ENCODE measurements around the gene LCA5L. TPM values are rescaled to one million over a fixed set of nuclear protein-coding genes. Genes with fewer than 3 reads are reported as not detected.

LCA5L gene
- total RNA-seq, 1 experiment from 2014 or later: 0.46 TPM

DNA sequence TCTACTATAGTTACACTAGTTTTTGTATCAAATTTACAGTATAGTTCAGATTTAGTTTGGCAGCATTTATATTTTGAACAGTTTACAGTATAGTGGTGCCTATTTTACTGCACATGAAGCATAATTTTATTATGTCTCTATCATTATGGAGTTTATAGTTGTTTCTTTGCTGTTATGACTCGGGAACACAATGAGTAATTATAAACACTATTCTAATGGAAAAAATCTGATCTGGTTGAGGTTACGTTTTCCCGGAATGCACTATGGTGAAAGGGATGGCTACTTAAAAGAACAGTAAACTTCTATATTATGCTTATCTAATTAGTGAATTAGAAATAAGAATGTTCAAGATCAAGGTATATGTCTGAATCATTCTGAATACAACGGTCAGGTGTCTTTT lies 10.6 kb downstream of the LCA5L start:
- Histone ChIP-seq H4K8ac (replicated peaks; ENCODE audit: insufficient read length, low read depth, low read length) (no peak overlapping the region), H4K91ac (ENCODE audit: insufficient read length, low read depth, low read length) (no peak overlapping the region), H2AK5ac (ENCODE audit: insufficient read length, low read length) (no peak overlapping the region), H3K18ac (ENCODE audit: insufficient read length, low read depth, low read length) (no peak overlapping the region), H3K23me2 (ENCODE audit: insufficient read length, low read depth, low read length, poor library complexity, severe bottlenecking) (no peaks in the 10 kb centered on the region), H3K9me3 (ENCODE audit: control insufficient read depth, low read depth, low read length) (no peaks in the 10 kb centered on the region), H3K4me2 (ENCODE audit: insufficient read depth, insufficient read length, low read length) (no peak overlapping the region), H3K56ac (ENCODE audit: insufficient read length, low read depth, low read length) (no peak overlapping the region), H2BK20ac (ENCODE audit: low read depth, low read length, poor library complexity, severe bottlenecking) (no peak overlapping the region), H3K27me3 (ENCODE audit: insufficient read depth, low read length) (no peaks in the 10 kb centered on the region), H3K27ac (ENCODE audit: insufficient read length, low read depth, low read length) (no peak overlapping the region), H3K4me1 (ENCODE audit: insufficient read depth, low read length) (no peaks in the 10 kb centered on the region), H2AFZ (ENCODE audit: low read length) (no peak overlapping the region), H4K20me1 (ENCODE audit: control insufficient read depth, insufficient read depth, insufficient read length) (no peaks in the 10 kb centered on the region), H2BK120ac (ENCODE audit: low read depth, low read length, poor library complexity, severe bottlenecking) (no peak overlapping the region), H2BK15ac (ENCODE audit: low read depth, low read length) (no peak overlapping the region), H3K79me1 (ENCODE audit: insufficient read depth, low read depth, low read length, poor library complexity, severe bottlenecking) (no peaks in the 10 kb centered on the region), H4K5ac (ENCODE audit: insufficient read length, low read depth, low read length) (no peak overlapping the region), H3K79me2 (ENCODE audit: insufficient read depth, low read length) (no peaks in the 10 kb centered on the region), H3K23ac (ENCODE audit: insufficient read length, low read depth, low read length) (no peak overlapping the region), H3K4ac (ENCODE audit: low read depth, low read length) (no peak overlapping the region), H2BK12ac (ENCODE audit: insufficient read length, low read depth, low read length) (no peak overlapping the region), H2BK5ac (ENCODE audit: insufficient read length, low read length) (no peak overlapping the region), H3K14ac (ENCODE audit: insufficient read depth, low read length) (no peak overlapping the region), H3T11ph (ENCODE audit: low read length) (no peak overlapping the region), H3K9ac (ENCODE audit: extremely low read depth, insufficient read length, low read length) (no peak overlapping the region)
- no peak overlapping the region for H3K27ac Mint-ChIP-seq
- H3K36me3 Mint-ChIP-seq (ENCODE audit: insufficient read depth in 1 of 3, low read depth in 3 of 3): no peaks in the 10 kb centered on the region
- no peaks in the 10 kb centered on the region; the same call in 1 of the 2 replicates for H3K27me3 Mint-ChIP-seq (ENCODE audit: low read depth)
- H3K4me1 Mint-ChIP-seq: peaks cover 13 to 17% of the 10 kb centered on the region in 2 experiments
- TF ChIP-seq, protein P1, sequence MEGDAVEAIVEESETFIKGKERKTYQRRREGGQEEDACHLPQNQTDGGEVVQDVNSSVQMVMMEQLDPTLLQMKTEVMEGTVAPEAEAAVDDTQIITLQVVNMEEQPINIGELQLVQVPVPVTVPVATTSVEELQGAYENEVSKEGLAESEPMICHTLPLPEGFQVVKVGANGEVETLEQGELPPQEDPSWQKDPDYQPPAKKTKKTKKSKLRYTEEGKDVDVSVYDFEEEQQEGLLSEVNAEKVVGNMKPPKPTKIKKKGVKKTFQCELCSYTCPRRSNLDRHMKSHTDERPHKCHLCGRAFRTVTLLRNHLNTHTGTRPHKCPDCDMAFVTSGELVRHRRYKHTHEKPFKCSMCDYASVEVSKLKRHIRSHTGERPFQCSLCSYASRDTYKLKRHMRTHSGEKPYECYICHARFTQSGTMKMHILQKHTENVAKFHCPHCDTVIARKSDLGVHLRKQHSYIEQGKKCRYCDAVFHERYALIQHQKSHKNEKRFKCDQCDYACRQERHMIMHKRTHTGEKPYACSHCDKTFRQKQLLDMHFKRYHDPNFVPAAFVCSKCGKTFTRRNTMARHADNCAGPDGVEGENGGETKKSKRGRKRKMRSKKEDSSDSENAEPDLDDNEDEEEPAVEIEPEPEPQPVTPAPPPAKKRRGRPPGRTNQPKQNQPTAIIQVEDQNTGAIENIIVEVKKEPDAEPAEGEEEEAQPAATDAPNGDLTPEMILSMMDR (conservative IDR thresholded peaks at IDR 0.05): no peak
- DNase-seq: no peak
- H3K4me3 Mint-ChIP-seq: no peak overlapping the region
- no peaks in the 10 kb centered on the region for H3K9me3 Mint-ChIP-seq
- WGBS (ENCODE audit: extremely low coverage, insufficient read length, low lambda C conversion rate): no CpG with 5 or more reads among the region's 4 CpGs

Data from H9 (cell line).